HG02642 (cell line): ENCODE data around the gene ARHGEF4.
"Not testable (repeated sequence)": the region's sequence is repeated elsewhere in the genome, so short reads cannot be mapped to it uniquely, and the experiment has no call there.

Experiments used
- ATAC-seq: cut with Tn5 transposase; IDR thresholded peaks from one replicate; pipeline ENCODE4 v1.9.1; 2021; ENCODE audit warnings: mild to moderate bottlenecking; ENCODE audit not compliant: unreplicated experiment, poor library complexity

The ARHGEF4 gene

GRCh38 chr2:130878933-130879332 is 42.2 kb downstream of the ARHGEF4 start:
- no peak for ATAC-seq

DNA sequence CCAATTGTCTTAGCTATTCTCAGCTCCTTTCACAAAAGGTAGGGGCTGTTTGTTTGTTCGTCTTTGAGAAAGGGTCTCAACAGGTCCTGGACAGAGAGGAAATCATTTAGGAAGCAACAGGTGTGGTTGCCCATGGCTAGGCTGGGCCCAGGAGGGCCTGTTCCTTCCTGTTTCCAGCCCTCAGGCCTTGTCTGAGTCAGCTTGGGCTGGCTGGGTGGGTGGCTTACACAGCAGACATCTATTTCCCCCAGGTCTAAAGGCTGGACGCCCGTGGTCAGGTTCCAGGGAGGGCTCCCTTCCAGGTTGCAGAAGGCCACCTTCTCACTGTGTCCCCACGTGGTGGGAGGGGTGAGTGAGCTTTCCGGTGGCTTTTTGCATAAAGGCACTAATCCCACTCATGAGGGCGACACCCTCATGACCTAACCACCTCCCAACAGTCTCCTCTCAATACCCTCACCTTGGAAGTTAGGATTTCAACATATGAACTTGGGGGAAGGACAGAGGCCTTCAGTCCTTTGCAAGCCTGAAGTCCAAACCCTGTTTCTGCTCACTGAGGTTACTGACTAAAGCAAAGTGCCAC is 45.5 kb downstream of the ARHGEF4 start:
- ATAC-seq = no peak

DNA sequence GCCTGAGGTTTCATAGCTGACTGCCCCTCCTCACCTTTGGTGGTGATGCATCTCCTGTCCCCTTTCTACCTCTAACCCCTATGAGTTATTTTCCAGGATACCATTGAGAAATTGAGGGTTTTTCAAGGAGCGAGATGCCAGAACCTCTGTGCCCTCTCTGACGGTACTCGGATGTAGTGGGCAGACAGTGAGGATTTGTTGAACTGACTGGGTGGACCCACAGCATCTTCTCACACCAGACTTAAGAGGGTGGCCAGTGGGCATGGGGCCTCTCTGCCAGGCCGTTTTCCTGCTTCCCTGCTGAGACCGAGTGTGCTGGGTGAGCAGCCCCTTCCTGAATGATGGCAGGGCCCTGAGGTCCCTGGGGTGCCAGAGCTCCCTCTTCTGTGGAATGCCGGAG is 46.3 kb downstream of the ARHGEF4 start:
- no peak for ATAC-seq

DNA sequence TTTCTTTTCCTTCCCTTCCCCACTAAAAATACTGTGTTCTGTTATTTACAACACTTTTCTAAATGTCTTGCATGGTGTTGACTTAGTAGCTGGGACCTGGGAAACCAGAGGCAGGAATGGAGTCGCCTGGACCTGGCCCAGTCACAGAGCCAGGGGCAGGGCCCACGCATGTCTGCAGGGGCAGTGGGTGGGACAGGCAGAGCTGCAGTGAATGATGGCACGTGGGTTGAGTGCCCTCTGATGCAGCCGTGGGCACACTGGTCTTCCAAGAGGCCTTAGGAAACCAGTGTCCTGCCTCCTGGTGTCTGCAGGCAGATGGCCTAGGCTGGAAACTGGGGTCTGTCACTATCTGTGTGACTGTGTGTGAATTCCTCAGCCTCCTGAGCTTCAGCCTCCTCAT is 46.8 kb downstream of the ARHGEF4 start:
- ATAC-seq = no peak

DNA sequence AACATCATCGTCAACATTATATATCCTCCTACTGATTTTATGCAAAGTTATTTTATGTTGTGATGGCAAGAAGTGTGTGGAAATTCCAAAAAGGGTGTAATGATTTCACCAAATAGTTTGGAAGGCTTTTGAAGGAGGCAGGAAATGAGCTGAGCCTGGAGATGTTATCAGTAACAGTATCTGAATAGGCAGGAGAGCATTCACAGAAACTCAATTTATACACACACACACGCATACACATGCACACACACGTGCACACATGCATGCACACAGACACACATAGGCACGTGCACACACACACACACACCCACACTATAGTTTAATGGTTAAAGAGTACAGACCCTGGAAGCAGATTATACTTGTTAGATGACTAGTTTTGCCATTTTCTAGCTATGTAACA is 47.3 kb downstream of the ARHGEF4 start:
- no peak for ATAC-seq

DNA sequence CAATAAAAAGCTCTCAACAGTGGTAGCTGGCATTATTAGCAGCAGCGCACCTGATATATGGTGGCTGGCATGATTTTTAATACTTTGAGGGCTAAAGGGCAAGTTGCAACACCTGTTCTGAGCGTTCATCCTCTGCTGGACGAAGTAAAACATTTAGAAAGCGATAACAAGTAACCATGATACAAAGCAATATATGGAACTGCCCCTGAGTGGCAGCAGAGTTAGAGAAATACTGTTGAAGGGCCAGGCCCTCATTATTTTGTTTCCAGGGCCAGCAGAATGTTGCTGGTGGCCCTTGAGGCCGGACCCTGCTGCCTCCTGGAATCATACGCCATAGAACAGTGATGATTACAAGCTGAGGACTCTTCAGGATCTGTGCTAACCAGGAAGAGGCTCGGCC is 47.8 kb downstream of the ARHGEF4 start:
- no peak for ATAC-seq

GRCh38 chr2:130887643-130888042 is 50.9 kb downstream of the ARHGEF4 start:
- no peak for ATAC-seq

- no peak for ATAC-seq
Measured at GRCh38 chr2:130890941-130891669, 54.4 kb downstream of the ARHGEF4 start.

- ATAC-seq = no peak
Measured at GRCh38 chr2:130891966-130892365, 55.3 kb downstream of the ARHGEF4 start.

GRCh38 chr2:130892793-130893785 is 56.4 kb downstream of the ARHGEF4 start:
- ATAC-seq = no peak

GRCh38 chr2:130894326-130894942 is 57.7 kb downstream of the ARHGEF4 start:
- ATAC-seq = no peak

- ATAC-seq = no peak
Measured at GRCh38 chr2:130896813-130897212, 60.1 kb downstream of the ARHGEF4 start.

GRCh38 chr2:130898553-130898952 is 61.8 kb downstream of the ARHGEF4 start:
- ATAC-seq = no peak

DNA sequence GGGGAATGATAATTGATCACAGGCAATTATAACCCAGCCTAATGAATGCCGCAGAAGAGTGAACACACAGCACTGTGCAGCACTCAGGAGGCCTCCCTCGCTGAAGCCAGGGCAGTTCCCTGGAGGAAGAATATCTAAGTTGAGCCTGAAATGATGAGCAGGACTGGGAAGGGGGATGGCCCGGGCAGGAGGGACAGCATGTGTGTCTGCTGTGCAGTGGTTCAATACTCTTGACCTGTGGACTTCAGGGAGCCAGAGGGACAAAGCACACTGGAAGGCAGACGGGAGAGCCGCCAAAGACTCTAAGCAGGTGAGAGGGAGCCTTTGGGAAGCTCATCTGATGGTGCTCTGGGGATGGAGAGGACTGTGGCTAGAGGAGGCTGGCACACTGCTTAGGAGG is 62.6 kb downstream of the ARHGEF4 start:
- ATAC-seq = no peak

DNA sequence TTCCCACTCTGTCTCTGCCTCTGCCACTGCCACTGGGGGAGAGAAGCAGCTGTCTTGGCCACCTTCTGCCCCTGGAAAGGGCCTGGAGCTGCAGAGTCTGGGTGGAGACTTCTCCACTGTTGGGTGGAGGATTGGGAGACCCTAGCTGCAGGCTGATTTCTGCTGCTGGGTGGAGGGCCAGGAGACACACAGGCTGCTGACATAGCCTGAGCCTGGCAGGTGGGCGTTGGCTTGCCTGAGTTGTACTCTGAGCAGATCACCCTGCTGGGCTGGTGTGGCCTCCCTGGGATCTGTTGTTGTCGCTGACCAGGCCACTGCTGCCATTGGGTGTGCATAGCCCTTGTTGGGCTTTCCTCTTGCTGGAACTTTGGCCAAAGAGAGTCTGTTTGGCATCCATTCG is 64.3 kb downstream of the ARHGEF4 start:
- no peak for ATAC-seq

DNA sequence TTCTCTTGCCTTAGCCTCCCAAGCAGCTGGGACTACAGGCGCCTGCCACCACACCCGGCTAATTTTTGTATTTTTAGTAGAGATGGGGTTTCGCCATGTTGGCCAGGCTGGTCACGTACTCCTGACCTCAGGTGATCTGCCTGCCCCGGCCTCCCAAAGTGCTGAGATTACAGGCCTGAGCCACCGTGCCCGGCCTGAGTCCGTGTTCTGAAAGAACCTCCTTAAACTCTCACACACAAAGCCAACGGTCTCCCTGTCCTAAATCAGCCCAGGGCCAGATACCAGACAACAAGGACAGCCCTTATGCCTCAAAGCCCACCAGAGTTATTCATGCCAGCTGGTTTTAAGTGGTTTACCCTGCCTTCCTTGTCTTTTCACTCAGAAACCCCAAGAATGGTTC is 64.9 kb downstream of the ARHGEF4 start:
- not testable (repeated sequence) for ATAC-seq

DNA sequence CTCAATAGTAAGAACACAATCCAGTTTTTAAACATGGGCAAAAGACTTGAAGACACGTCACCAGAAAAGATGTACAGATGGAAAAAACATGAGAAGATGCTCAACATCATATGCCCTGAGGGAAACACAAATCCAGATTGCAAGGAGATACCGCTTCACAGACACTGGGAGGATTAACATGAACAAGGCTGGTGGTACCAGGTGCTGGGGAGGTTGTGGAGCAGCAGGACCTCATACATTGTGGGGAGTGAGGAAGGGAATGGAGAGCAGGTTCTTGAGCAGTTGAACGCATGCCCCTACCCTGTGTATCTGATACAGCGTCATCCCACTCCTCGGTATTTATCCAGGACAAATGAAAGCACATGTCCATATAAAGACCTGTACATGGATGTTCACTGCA is 72.1 kb downstream of the ARHGEF4 start:
- no peak for ATAC-seq

GRCh38 chr2:130910931-130911330 is 74.2 kb downstream of the ARHGEF4 start:
- no peak for ATAC-seq

DNA sequence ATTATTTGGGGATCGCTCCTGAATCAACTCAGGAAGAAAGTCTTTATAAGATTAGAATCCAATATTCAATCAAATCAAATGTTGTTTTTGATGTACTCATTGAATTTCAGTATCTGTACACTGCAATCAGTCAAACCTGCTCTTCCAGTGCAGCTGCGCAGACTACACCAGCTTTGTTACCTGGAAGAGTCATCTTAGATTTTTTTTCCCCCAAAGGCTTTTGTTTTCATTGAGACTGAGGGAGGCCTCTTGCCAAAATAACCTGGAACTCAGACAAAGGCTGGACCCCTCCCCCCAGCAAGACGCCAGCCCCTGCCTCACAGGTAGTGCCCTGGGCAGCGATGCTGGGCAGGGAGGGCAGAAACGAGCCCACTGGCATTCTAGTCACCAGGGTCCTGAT is 74.8 kb downstream of the ARHGEF4 start:
- ATAC-seq = no peak

- no peak for ATAC-seq
Measured at GRCh38 chr2:130911996-130912395, 75.3 kb downstream of the ARHGEF4 start.

GRCh38 chr2:130912471-130912870 is 75.8 kb downstream of the ARHGEF4 start:
- no peak for ATAC-seq
